OCI-LY1 (cell line): Measurements from ENCODE around the gene MAZ.

Experiments used
- CTCF ChIP-seq: fragments of 200-600 bp; sonication (generic), shearing (Covaris generic); IDR thresholded peaks from 2 replicates; pipeline ENCODE4 v1.5.1; 2017; ENCODE audit warnings: mild to moderate bottlenecking, antibody characterized with exemption, low read length, moderate library complexity, mixed read lengths
- EZH2 ChIP-seq: fragments of 200-600 bp; sonication (generic), shearing (Covaris generic); IDR thresholded peaks from 2 replicates; pipeline ENCODE4 v1.8.0; 2017; ENCODE audit warnings: borderline replicate concordance, mixed run types, mild to moderate bottlenecking, antibody characterized with exemption, low read length, moderate library complexity, mixed read lengths

- TF ChIP-seq CTCF = no peak
- no peak for TF ChIP-seq EZH2
Observed at GRCh38 chr16:29820730-29821642, 14.7 kb downstream of the MAZ start.
